Keratinocyte (primary cell): ENCODE results near the gene CSNK1G1.

ENCODE experiments used
- EZH2 ChIP-seq: IDR thresholded peaks from one replicate; pipeline ENCODE4 v1.6.1; 2012; ENCODE audit warnings: inconsistent platforms, mild to moderate bottlenecking, low read length, moderate library complexity
- TF ChIP-seq, protein P1 (sequence below), 3 experiments: IDR thresholded peaks in 1 of 3; conservative IDR thresholded peaks in 1 of 3; optimal IDR thresholded peaks in 1 of 3; 2 replicates in 2 of 3; 3 replicates in 1 of 3; pipeline versions ENCODE3 to v1.5.1; 2011; ENCODE audit warnings: low read length in 3 of 3, mild to moderate bottlenecking in 3 of 3, moderate library complexity in 2 of 3, control low read depth in 1 of 3, inconsistent platforms in 1 of 3; ENCODE audit not compliant: insufficient read depth in 2 of 3; ENCODE audit errors: extremely low read depth in 1 of 3

- TF ChIP-seq, protein P1, sequence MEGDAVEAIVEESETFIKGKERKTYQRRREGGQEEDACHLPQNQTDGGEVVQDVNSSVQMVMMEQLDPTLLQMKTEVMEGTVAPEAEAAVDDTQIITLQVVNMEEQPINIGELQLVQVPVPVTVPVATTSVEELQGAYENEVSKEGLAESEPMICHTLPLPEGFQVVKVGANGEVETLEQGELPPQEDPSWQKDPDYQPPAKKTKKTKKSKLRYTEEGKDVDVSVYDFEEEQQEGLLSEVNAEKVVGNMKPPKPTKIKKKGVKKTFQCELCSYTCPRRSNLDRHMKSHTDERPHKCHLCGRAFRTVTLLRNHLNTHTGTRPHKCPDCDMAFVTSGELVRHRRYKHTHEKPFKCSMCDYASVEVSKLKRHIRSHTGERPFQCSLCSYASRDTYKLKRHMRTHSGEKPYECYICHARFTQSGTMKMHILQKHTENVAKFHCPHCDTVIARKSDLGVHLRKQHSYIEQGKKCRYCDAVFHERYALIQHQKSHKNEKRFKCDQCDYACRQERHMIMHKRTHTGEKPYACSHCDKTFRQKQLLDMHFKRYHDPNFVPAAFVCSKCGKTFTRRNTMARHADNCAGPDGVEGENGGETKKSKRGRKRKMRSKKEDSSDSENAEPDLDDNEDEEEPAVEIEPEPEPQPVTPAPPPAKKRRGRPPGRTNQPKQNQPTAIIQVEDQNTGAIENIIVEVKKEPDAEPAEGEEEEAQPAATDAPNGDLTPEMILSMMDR (optimal IDR thresholded peaks at IDR 0.05 in 1 of 3, IDR thresholded peaks at IDR 0.05 in 1 of 3, conservative IDR thresholded peaks at IDR 0.05 in 1 of 3; ENCODE audit: extremely low read depth in 1 of 3, insufficient read depth in 2 of 3, low read length in 3 of 3): peak; percentile 25 to 43 (median 35)
- no peak for TF ChIP-seq EZH2
Observed at GRCh38 chr15:64149424-64149823, 206.5 kb downstream of the CSNK1G1 start.
